IPS-NIHi7 (cell line): ENCODE measurements around the gene CAMKK1.

Experiments used
- DNase-seq: peaks from one replicate; pipeline ENCODE4 v3.0.0; 2012; ENCODE audit warnings: mixed read lengths; ENCODE audit errors: extremely low spot score

The CAMKK1 gene

DNA sequence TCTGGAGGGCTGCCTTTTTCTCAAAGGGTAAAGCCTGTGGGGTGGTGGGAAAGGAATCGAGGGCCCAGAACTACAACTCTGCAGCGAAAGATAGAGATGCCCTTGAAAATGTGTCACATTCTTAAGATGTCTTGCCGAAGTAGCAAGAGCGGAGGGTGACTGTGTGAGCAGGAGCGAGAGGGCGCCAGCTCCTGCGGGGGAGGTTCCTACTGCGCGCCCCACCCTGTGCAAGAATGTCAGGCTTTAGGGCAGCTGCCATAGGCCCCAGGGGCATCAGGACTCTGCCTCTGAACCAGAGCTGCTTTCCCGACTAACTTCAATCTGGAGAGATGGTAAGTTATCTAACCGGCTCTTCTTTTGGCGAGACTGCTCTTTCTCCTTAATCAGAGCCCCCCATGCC, 80.1 kb downstream of the CAMKK1 start:
- no peak for DNase-seq

- DNase-seq, result no peak
These were observed 80.6 kb downstream of the CAMKK1 start for GRCh38 chr17:3812284-3812683.
